ENCODE results near the gene PTPRN2. TPM values are rescaled to one million over a fixed set of nuclear protein-coding genes. Genes with fewer than 3 reads are reported as not detected.

PTPRN2 gene
- total RNA-seq, 5 donors from 2014 or later (not counting 1 experiment from before 2014, with no cell fraction given): 0.60 to 1.7 (median 0.82) TPM

- Histone ChIP-seq H3K4me3 (ENCODE audit: control insufficient read depth in 1 of 2, extremely low read depth in 1 of 2, low read length in 1 of 2) (no peak overlapping the region), H3K4me1 (ENCODE audit: control insufficient read depth in 1 of 2, extremely low read depth in 1 of 2, insufficient read depth in 2 of 2, low read length in 2 of 2) (no peaks in the 10 kb centered on the region), H3K9me3 (no peaks in the 10 kb centered on the region), H3K36me3 (ENCODE audit: control insufficient read depth in 2 of 2, extremely low read depth in 1 of 2, insufficient read depth in 1 of 2, low read length in 1 of 2) (no peaks in the 10 kb centered on the region), H3K27me3 (replicated peaks in 1 of 2; ENCODE audit: control insufficient read depth in 2 of 2, extremely low read depth in 1 of 2, insufficient read depth in 2 of 2, low read length in 1 of 2) (no peaks in the 10 kb centered on the region), H3K27ac (ENCODE audit: low read length) (no peak overlapping the region)
- Mint-ChIP-seq H3K4me1 (no peaks in the 10 kb centered on the region), H3K27ac (no peak overlapping the region), H3K27me3 (no peaks in the 10 kb centered on the region), H3K36me3 (no peaks in the 10 kb centered on the region), H3K4me3 (no peak overlapping the region), H3K9me3 (no peaks in the 10 kb centered on the region)
- ChIA-PET CTCF (no interaction called here), POLR2A (no interaction called here)
- 93% methylated on average over 17 of the region's 20 CpGs for WGBS (ENCODE audit: insufficient coverage)
- no peak for ATAC-seq (replicated peaks in 1 of 4)
- no peak for DNase-seq
Measured at GRCh38 chr7:157559596-157560257, 1027.9 kb downstream of the PTPRN2 start.

- Mint-ChIP-seq H3K27ac (no peak overlapping the region), H3K36me3 (no peaks in the 10 kb centered on the region)
- CTCF ChIA-PET: no interaction called here
Measured at GRCh38 chr7:157558875-157559595, 1028.6 kb downstream of the PTPRN2 start.

DNA sequence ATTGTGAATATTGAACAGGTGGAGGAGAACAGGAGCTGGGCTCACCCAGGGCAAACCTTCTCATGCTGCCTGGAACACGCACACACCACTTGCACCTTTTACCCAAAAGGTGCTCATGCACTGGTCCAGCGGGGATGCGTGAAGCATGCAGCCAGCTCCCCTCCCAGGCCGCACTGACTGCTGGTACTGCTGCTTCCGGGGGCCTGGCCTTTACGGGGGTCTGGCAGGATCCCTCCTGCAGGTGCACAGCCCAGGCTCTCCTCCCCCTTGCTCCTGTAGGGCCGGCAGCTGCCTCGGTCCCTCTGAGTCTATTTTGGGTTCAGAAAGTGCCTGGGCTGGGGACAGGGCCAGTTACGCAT is 1029.1 kb downstream of the PTPRN2 start:
- Histone ChIP-seq H3K4me1 (ENCODE audit: control insufficient read depth in 1 of 2, extremely low read depth in 1 of 2, insufficient read depth in 2 of 2, low read length in 2 of 2) (no peaks in the 10 kb centered on the region), H3K4me3 (ENCODE audit: control insufficient read depth in 1 of 2, extremely low read depth in 1 of 2, low read length in 1 of 2) (no peak overlapping the region), H3K27ac (ENCODE audit: low read length) (no peak overlapping the region), H3K27me3 (replicated peaks in 1 of 2; ENCODE audit: control insufficient read depth in 2 of 2, extremely low read depth in 1 of 2, insufficient read depth in 2 of 2, low read length in 1 of 2) (no peaks in the 10 kb centered on the region), H3K36me3 (ENCODE audit: control insufficient read depth in 2 of 2, extremely low read depth in 1 of 2, insufficient read depth in 1 of 2, low read length in 1 of 2) (no peaks in the 10 kb centered on the region), H3K9me3 (no peaks in the 10 kb centered on the region)
- H3K4me1 Mint-ChIP-seq: no peaks in the 10 kb centered on the region
- no peak overlapping the region for H3K4me3 Mint-ChIP-seq
- no peak for DNase-seq
- no peaks in the 10 kb centered on the region for H3K9me3 Mint-ChIP-seq
- CTCF ChIA-PET: no interaction called here
- no peak for ATAC-seq (replicated peaks in 1 of 4)
- WGBS (ENCODE audit: insufficient coverage): 89% methylated on average over 8 of the region's 9 CpGs
- no peaks in the 10 kb centered on the region for H3K27me3 Mint-ChIP-seq
- POLR2A ChIA-PET: no interaction called here
- no peaks in the 10 kb centered on the region for H3K36me3 Mint-ChIP-seq
- no peak overlapping the region for H3K27ac Mint-ChIP-seq

More at GRCh38 chr7:157558875-157559595, 1028.6 kb downstream of the PTPRN2 start:
- ATAC-seq (replicated peaks in 1 of 4) (no peak), DNase-seq (no peak)
- Mint-ChIP-seq H3K4me1 (no peaks in the 10 kb centered on the region), H3K27me3 (no peaks in the 10 kb centered on the region), H3K4me3 (no peak overlapping the region), H3K9me3 (no peaks in the 10 kb centered on the region)
- H3K9me3 ChIP-seq: no peaks in the 10 kb centered on the region
- whole genome bisulfite sequencing (ENCODE audit: insufficient coverage): 91% methylated on average over 25 of the region's 27 CpGs
- H3K27me3 ChIP-seq (replicated peaks in 1 of 2; ENCODE audit: control insufficient read depth in 2 of 2, extremely low read depth in 1 of 2, insufficient read depth in 2 of 2, low read length in 1 of 2): no peaks in the 10 kb centered on the region
- no peak overlapping the region for H3K27ac ChIP-seq (ENCODE audit: low read length)
- no peaks in the 10 kb centered on the region for H3K36me3 ChIP-seq (ENCODE audit: control insufficient read depth in 2 of 2, extremely low read depth in 1 of 2, insufficient read depth in 1 of 2, low read length in 1 of 2)
- no peak overlapping the region for H3K4me3 ChIP-seq (ENCODE audit: control insufficient read depth in 1 of 2, extremely low read depth in 1 of 2, low read length in 1 of 2)
- POLR2A ChIA-PET: no interaction called here
- H3K4me1 ChIP-seq (ENCODE audit: control insufficient read depth in 1 of 2, extremely low read depth in 1 of 2, insufficient read depth in 2 of 2, low read length in 2 of 2): no peaks in the 10 kb centered on the region

GRCh38 chr7:157558061-157558460 is 1029.6 kb downstream of the PTPRN2 start:
- Mint-ChIP-seq H3K36me3 (no peaks in the 10 kb centered on the region), H3K27me3 (no peaks in the 10 kb centered on the region), H3K4me1 (no peaks in the 10 kb centered on the region), H3K4me3 (no peak overlapping the region), H3K27ac (no peak overlapping the region), H3K9me3 (no peaks in the 10 kb centered on the region)
- no peaks in the 10 kb centered on the region for H3K36me3 ChIP-seq (ENCODE audit: control insufficient read depth in 2 of 2, extremely low read depth in 1 of 2, insufficient read depth in 1 of 2, low read length in 1 of 2)
- 94% methylated on average over 15 of the region's 17 CpGs for WGBS (ENCODE audit: insufficient coverage)
- no peak overlapping the region for H3K4me3 ChIP-seq (ENCODE audit: control insufficient read depth in 1 of 2, extremely low read depth in 1 of 2, low read length in 1 of 2)
- H3K27ac ChIP-seq (ENCODE audit: low read length): no peak overlapping the region
- ChIA-PET CTCF (no interaction called here), POLR2A (no interaction called here)
- H3K9me3 ChIP-seq: no peaks in the 10 kb centered on the region
- no peak for DNase-seq
- H3K27me3 ChIP-seq (replicated peaks in 1 of 2; ENCODE audit: control insufficient read depth in 2 of 2, extremely low read depth in 1 of 2, insufficient read depth in 2 of 2, low read length in 1 of 2): no peaks in the 10 kb centered on the region
- H3K4me1 ChIP-seq (ENCODE audit: control insufficient read depth in 1 of 2, extremely low read depth in 1 of 2, insufficient read depth in 2 of 2, low read length in 2 of 2): no peaks in the 10 kb centered on the region
- ATAC-seq (replicated peaks in 1 of 4): no peak

- no peak overlapping the region for H3K27ac Mint-ChIP-seq
- no peak overlapping the region for H3K27ac ChIP-seq (ENCODE audit: low read length)
- H3K9me3 ChIP-seq: no peaks in the 10 kb centered on the region
- no peaks in the 10 kb centered on the region for H3K4me1 Mint-ChIP-seq
- H3K27me3 Mint-ChIP-seq: no peaks in the 10 kb centered on the region
- CTCF ChIA-PET: no interaction called here
- H3K9me3 Mint-ChIP-seq: no peaks in the 10 kb centered on the region
- ATAC-seq (replicated peaks in 1 of 4) (no peak), DNase-seq (no peak)
- no peak overlapping the region for H3K4me3 ChIP-seq (ENCODE audit: control insufficient read depth in 1 of 2, extremely low read depth in 1 of 2, low read length in 1 of 2)
- H3K36me3 ChIP-seq (ENCODE audit: control insufficient read depth in 2 of 2, extremely low read depth in 1 of 2, insufficient read depth in 1 of 2, low read length in 1 of 2): no peaks in the 10 kb centered on the region
- no peaks in the 10 kb centered on the region for H3K36me3 Mint-ChIP-seq
- POLR2A ChIA-PET: no interaction called here
- 83% methylated on average over 1 of the region's 1 CpG for WGBS (ENCODE audit: insufficient coverage)
- no peak overlapping the region for H3K4me3 Mint-ChIP-seq
- H3K4me1 ChIP-seq (ENCODE audit: control insufficient read depth in 1 of 2, extremely low read depth in 1 of 2, insufficient read depth in 2 of 2, low read length in 2 of 2): no peaks in the 10 kb centered on the region
- no peaks in the 10 kb centered on the region for H3K27me3 ChIP-seq (replicated peaks in 1 of 2; ENCODE audit: control insufficient read depth in 2 of 2, extremely low read depth in 1 of 2, insufficient read depth in 2 of 2, low read length in 1 of 2)
Measured at GRCh38 chr7:157557263-157557662, 1030.4 kb downstream of the PTPRN2 start.

GRCh38 chr7:157556642-157556944 is 1031.0 kb downstream of the PTPRN2 start:
- Mint-ChIP-seq H3K4me1 (peaks cover 0 to 5% (median 0%) of the 10 kb centered on the region in 3 donors), H3K27me3 (no peaks in the 10 kb centered on the region), H3K4me3 (no peak overlapping the region), H3K36me3 (no peaks in the 10 kb centered on the region), H3K9me3 (no peaks in the 10 kb centered on the region), H3K27ac (no peak overlapping the region)
- no peaks in the 10 kb centered on the region for H3K27me3 ChIP-seq (replicated peaks in 1 of 2; ENCODE audit: control insufficient read depth in 2 of 2, extremely low read depth in 1 of 2, insufficient read depth in 2 of 2, low read length in 1 of 2)
- POLR2A ChIA-PET: no interaction called here
- H3K9me3 ChIP-seq: no peaks in the 10 kb centered on the region
- H3K36me3 ChIP-seq (ENCODE audit: control insufficient read depth in 2 of 2, extremely low read depth in 1 of 2, insufficient read depth in 1 of 2, low read length in 1 of 2): no peaks in the 10 kb centered on the region
- no peak overlapping the region for H3K4me3 ChIP-seq (ENCODE audit: control insufficient read depth in 1 of 2, extremely low read depth in 1 of 2, low read length in 1 of 2)
- no peak for ATAC-seq (replicated peaks in 1 of 4)
- H3K4me1 ChIP-seq (ENCODE audit: control insufficient read depth in 1 of 2, extremely low read depth in 1 of 2, insufficient read depth in 2 of 2, low read length in 2 of 2): no peaks in the 10 kb centered on the region
- WGBS (ENCODE audit: insufficient coverage): 78% methylated on average over 1 of the region's 1 CpG
- DNase-seq: no peak
- H3K27ac ChIP-seq (ENCODE audit: low read length): no peak overlapping the region
- CTCF ChIA-PET: no interaction called here
